K562 (cell line): Measurements from ENCODE around the gene CACNB2. TPM values are rescaled to one million over a fixed set of nuclear protein-coding genes. Genes with fewer than 3 reads are reported as not detected.

Source experiments
- ATAC-seq: fragments of 200-7000 bp; cut with Tn5 transposase; 3 replicates; pipeline ENCODE4 v1.9.1; 2020; ENCODE audit warnings: moderate library complexity
- BruUV-seq: library from RNA; stranded (reverse); fragments of 400-500 nt; replicated peaks from 2 replicates; lab custom pipeline; 2021; lab: Mats Ljungman, UMichigan
- CTCF ChIA-PET: fragments of 300-600 bp; formaldehyde crosslinking; extraction: SDS; loops from one replicate; lab custom pipeline; 2021; ENCODE audit warnings: low intra/inter-chr PET ratio; lab: Yijun Ruan, JAX
- POLR2A ChIA-PET: fragments of 300-600, 350-650 bp; sonication (Branson Sonifier 250); formaldehyde crosslinking; extraction: SDS; loops from one replicate; lab custom pipeline; 2021; ENCODE audit warnings: antibody characterized with exemption, inconsistent platforms; lab: Yijun Ruan, JAX
- DNase-seq, 4 experiments: peaks; one replicate each; pipeline versions ENCODE4 v3.0.0 to v3.0.0-alpha.2; 2011 to 2018; ENCODE audit warnings: low spot score in 3 of 4, mixed read lengths in 3 of 4; ENCODE audit errors: extremely low read depth in 1 of 4
- FAIRE-seq: peaks from 2 replicates; lab custom pipeline; 2011; peaks lifted over from hg19 to GRCh38; lab: Jason Lieb, UNC
- H2AFZ ChIP-seq: 2 replicates; pipeline ENCODE4 v1.6.0; 2011; ENCODE audit warnings: low read depth, low read length, control low read depth, inconsistent platforms
- H3K27ac ChIP-seq: fragments of 200-600 bp; 3 replicates; pipeline ENCODE4 v1.8.0; 2011; ENCODE audit warnings: low read depth, mild to moderate bottlenecking, control low read depth, inconsistent platforms, low read length, moderate library complexity, mixed read lengths; ENCODE audit errors: extremely low read depth
- H3K27me3 ChIP-seq, 2 experiments: fragments of 300-600 bp in 1 of 2; 2 replicates in 1 of 2; 3 replicates in 1 of 2; pipeline versions ENCODE4 v1.6.0 to v1.8.0; 2011; ENCODE audit warnings: inconsistent platforms in 2 of 2, low read length in 2 of 2, mild to moderate bottlenecking in 1 of 2, mixed read lengths in 1 of 2, moderate library complexity in 1 of 2; ENCODE audit not compliant: control insufficient read depth in 2 of 2, insufficient read depth in 2 of 2
- H3K36me3 ChIP-seq: fragments of 300-600 bp; 3 replicates; pipeline ENCODE4 v1.8.0; 2011; ENCODE audit warnings: mild to moderate bottlenecking, low read length, inconsistent platforms; ENCODE audit not compliant: control insufficient read depth, insufficient read depth
- H3K4me1 ChIP-seq, 2 experiments: fragments of 200-600 bp in 1 of 2; replicated peaks in 1 of 2; 2 replicates in 1 of 2; 3 replicates in 1 of 2; pipeline versions ENCODE4 v1.5.1 to v1.8.0; 2011; ENCODE audit warnings: inconsistent platforms in 2 of 2, low read length in 2 of 2, mild to moderate bottlenecking in 1 of 2, mixed read lengths in 1 of 2, moderate library complexity in 1 of 2; ENCODE audit not compliant: control insufficient read depth in 2 of 2, insufficient read depth in 2 of 2
- H3K4me2 ChIP-seq: 2 replicates; pipeline ENCODE4 v1.6.1; 2011; ENCODE audit warnings: low read length, control low read depth, inconsistent platforms, mixed read lengths; ENCODE audit not compliant: insufficient read depth
- H3K4me3 ChIP-seq: fragments of 200-600 bp; sonication (generic), shearing (Covaris generic); 2 replicates; pipeline ENCODE4 v1.5.1; 2016; ENCODE audit warnings: control low read depth, inconsistent platforms
- H3K79me2 ChIP-seq: fragments of 200-600 bp; 3 replicates; pipeline ENCODE4 v1.8.0; 2011; ENCODE audit warnings: low read length, inconsistent platforms; ENCODE audit not compliant: control insufficient read depth, insufficient read depth
- H3K9ac ChIP-seq, 2 experiments: 2 replicates each; pipeline versions ENCODE4 v1.6.0 to v1.6.1; 2011; ENCODE audit warnings: low read depth in 2 of 2, low read length in 2 of 2, control low read depth in 1 of 2, inconsistent platforms in 1 of 2, mild to moderate bottlenecking in 1 of 2, mixed read lengths in 1 of 2; ENCODE audit not compliant: insufficient read depth in 1 of 2
- H3K9me1 ChIP-seq: one replicate; pipeline ENCODE4 v1.6.0; 2011; ENCODE audit warnings: inconsistent platforms, mild to moderate bottlenecking, low read length, moderate library complexity; ENCODE audit not compliant: control insufficient read depth, insufficient read depth
- H3K9me3 ChIP-seq: replicated peaks from 2 replicates; pipeline ENCODE4 v1.5.1; 2011; ENCODE audit warnings: low read depth, low read length, inconsistent platforms; ENCODE audit not compliant: control insufficient read depth, insufficient read depth
- H4K20me1 ChIP-seq: replicated peaks from 2 replicates; pipeline ENCODE4 v1.6.1; 2011; ENCODE audit warnings: low read length, inconsistent platforms, mixed read lengths; ENCODE audit not compliant: control insufficient read depth, insufficient read depth
- CHD7 ChIP-seq: fragments of 200-600 bp; sonication (generic); IDR thresholded peaks from one replicate; pipeline ENCODE4 v1.6.1; 2012; ENCODE audit warnings: mild to moderate bottlenecking, low read depth, low read length, inconsistent platforms
- CXXC5 ChIP-seq: fragments of 250-450 bp; sonication (Bioruptor Pico); IDR thresholded peaks from 2 replicates; pipeline ENCODE4 v1.8.0; 2022; ENCODE audit warnings: inconsistent platforms, mild to moderate bottlenecking, moderate library complexity
- ETS2 ChIP-seq: IDR thresholded peaks from 2 replicates; pipeline ENCODE4 v1.6.1; 2016; ENCODE audit warnings: borderline replicate concordance, missing genetic modification characterization, mild to moderate bottlenecking, moderate library complexity, missing compliant biosample characterization; ENCODE audit not compliant: poor library complexity, severe bottlenecking
- ETV6 ChIP-seq, 3 experiments: fragments of 150-350 bp in 1 of 3; sonication (generic) in 1 of 3; formaldehyde crosslinking in 1 of 3; IDR thresholded peaks; 2 replicates each; pipeline versions ENCODE4 v1.6.1 to v1.8.0; 2014 to 2022; ENCODE audit warnings: borderline replicate concordance in 2 of 3, low read depth in 2 of 3, antibody characterized with exemption in 1 of 3, low read length in 1 of 3, mild to moderate bottlenecking in 1 of 3, missing genetic modification reagents in 1 of 3
- HINFP ChIP-seq: fragments of 450-650 bp; conservative IDR thresholded peaks from 2 replicates; pipeline ENCODE4 v1.6.1; 2016; ENCODE audit warnings: missing genetic modification characterization, low read depth, mild to moderate bottlenecking, control low read depth, missing compliant biosample characterization
- PML ChIP-seq: IDR thresholded peaks from 2 replicates; pipeline ENCODE4 v1.6.1; 2012; ENCODE audit warnings: low read length, inconsistent platforms
- POLR2H ChIP-seq: IDR thresholded peaks from 2 replicates; pipeline ENCODE4 v1.6.1; 2016; ENCODE audit warnings: missing genetic modification characterization, low read depth, mild to moderate bottlenecking, control low read depth, missing compliant biosample characterization, moderate library complexity
- ZNF174 ChIP-seq: fragments of 250-450 bp; sonication (Bioruptor Pico); IDR thresholded peaks from 2 replicates; pipeline ENCODE4 v1.4.0; 2020; ENCODE audit warnings: mild to moderate bottlenecking
- WGBS: fragments of 100-300 bp; shearing (Covaris generic); methylation state at CpG from one replicate; pipeline ENCODE4 v1.1.6; 2016; ENCODE audit warnings: low coverage, mixed read lengths; ENCODE audit not compliant: insufficient coverage; ENCODE audit errors: missing lambda C conversion rate; 5-methylcytosine and 5-hydroxymethylcytosine counted together
- in situ Hi-C: fragments of 300-500 bp; cut with MboI; formaldehyde crosslinking; loops from 4 replicates; pipeline ENCODE4 v1.15.0; 2018; ENCODE audit warnings: inconsistent platforms, mixed read lengths
- intact Hi-C: fragments of 100-400 bp; cut with micrococcal nuclease; formaldehyde crosslinking; loops from 2 replicates; pipeline ENCODE4 v1.14.2; 2022
- polyA plus RNA-seq, 8 experiments: library from polyadenylated mRNA; depleted of rRNA in 4 of 8; stranded (reverse) in 5 of 8; unstranded in 3 of 8; fragments of >200 nt; fragmentation: Nextera tagmentation in 2 of 8; fragmentation: Illumina TruSeq in 1 of 8; extraction: Ambion mirVana in 2 of 8; extraction: Trizol in 1 of 8; gene quantifications; 2 replicates each; pipeline versions ENCODE4 v1.2.1 to v1.2.3, GENCODE V29; 2011 to 2014; ENCODE audit warnings: inconsistent platforms in 1 of 8, missing spikeins in 1 of 8
- total RNA-seq, 7 experiments: library from RNA; depleted of rRNA in 6 of 7; stranded (reverse); fragments of >200 nt in 6 of 7; fragmentation: Illumina TruSeq in 2 of 7; extraction: Trizol in 2 of 7; gene quantifications; 2 replicates each; pipeline versions ENCODE4 v1.2.1 to v1.2.3, GENCODE V29; 2011 to 2021; ENCODE audit warnings: low replicate concordance in 1 of 7

Gene CACNB2
- total and polyA plus RNA-seq, 9 of the 15 experiments (the other 6 are each of a cell fraction or from before 2014, with no cell fraction given): 1.8 to 2.2 TPM; not detected in 7

- Histone ChIP-seq H3K9ac (no peak overlapping the region), H3K27me3 (no peaks in the 10 kb centered on the region), H2AFZ (no peak overlapping the region), H3K79me2 (no peaks in the 10 kb centered on the region), H3K4me3 (no peak overlapping the region), H3K27ac (no peak overlapping the region), H4K20me1 (no peaks in the 10 kb centered on the region), H3K9me3 (no peaks in the 10 kb centered on the region), H3K36me3 (no peaks in the 10 kb centered on the region), H3K4me1 (no peaks in the 10 kb centered on the region), H3K4me2 (no peak overlapping the region), H3K9me1 (no peaks in the 10 kb centered on the region)
- CTCF ChIA-PET: no interaction called here
- no peak for FAIRE-seq
- in situ Hi-C loops: no loop called here
- ATAC-seq: no peak
- intact Hi-C loops: no loop called here
- BruUV-seq: no TSS peak
- POLR2A ChIA-PET: no interaction called here
- 3% methylated on average over 10 of the region's 10 CpGs for WGBS
- DNase-seq: no peak
- TF ChIP-seq ZNF174 (no peak), POLR2H (tag) (no peak), HINFP (tag) (no peak), CXXC5 (CRISPR knock-in tag) (no peak), ETS2 (tag) (no peak), PML (no peak), CHD7 (no peak), ETV6 (IDR thresholded peaks at IDR 0.05; ENCODE audit: borderline replicate concordance in 1 of 2, low read depth in 2 of 2, low read length in 1 of 2) (no peak), ETV6 (CRISPR knock-in tag; IDR thresholded peaks at IDR 0.05; ENCODE audit: borderline replicate concordance) (no peak)
These were observed 55.0 kb downstream of the CACNB2 start for GRCh38 chr10:18195060-18195799.
